Measurements from ENCODE around the gene APIP. TPM values are rescaled to one million over a fixed set of nuclear protein-coding genes. Genes with fewer than 3 reads are reported as not detected.

Gene APIP
- total RNA-seq, 1 experiment from 2014 or later, result 31.3 TPM

- no peak overlapping the region for H2BK20ac ChIP-seq (ENCODE audit: low read depth, low read length, poor library complexity, severe bottlenecking)
- no peak for DNase-seq
- H3K23ac ChIP-seq (ENCODE audit: insufficient read length, low read depth, low read length), result no peak overlapping the region
- no peaks in the 10 kb centered on the region for H3K9me3 ChIP-seq (ENCODE audit: control insufficient read depth, low read depth, low read length)
- no peak overlapping the region for H3K14ac ChIP-seq (ENCODE audit: insufficient read depth, low read length)
- H3K4me1 ChIP-seq (ENCODE audit: insufficient read depth, low read length), result no peaks in the 10 kb centered on the region
- no peak overlapping the region for H2BK5ac ChIP-seq (ENCODE audit: insufficient read length, low read length)
- H2BK15ac ChIP-seq (ENCODE audit: low read depth, low read length), result no peak overlapping the region
- no peak overlapping the region for H3K9ac ChIP-seq (ENCODE audit: extremely low read depth, insufficient read length, low read length)
- H3K79me1 ChIP-seq (ENCODE audit: insufficient read depth, low read depth, low read length, poor library complexity, severe bottlenecking), result no peaks in the 10 kb centered on the region
- H4K91ac ChIP-seq (ENCODE audit: insufficient read length, low read depth, low read length), result no peak overlapping the region
- no peak overlapping the region for H3K56ac ChIP-seq (ENCODE audit: insufficient read length, low read depth, low read length)
- no peaks in the 10 kb centered on the region for H3K27me3 Mint-ChIP-seq (ENCODE audit: low read depth)
- H3K23me2 ChIP-seq (ENCODE audit: insufficient read length, low read depth, low read length, poor library complexity, severe bottlenecking), result no peaks in the 10 kb centered on the region
- no peak overlapping the region for H2AFZ ChIP-seq (ENCODE audit: low read length)
- H4K8ac ChIP-seq (replicated peaks; ENCODE audit: insufficient read length, low read depth, low read length), result no peak overlapping the region
- peaks cover 17 to 19% of the 10 kb centered on the region in 2 experiments; a peak in 3 of 4 replicates for H3K4me1 Mint-ChIP-seq
- no peak overlapping the region for H3K4me3 Mint-ChIP-seq
- H3K4me2 ChIP-seq (ENCODE audit: insufficient read depth, insufficient read length, low read length), result no peak overlapping the region
- H3K4ac ChIP-seq (ENCODE audit: low read depth, low read length), result no peak overlapping the region
- no peaks in the 10 kb centered on the region for H4K20me1 ChIP-seq (ENCODE audit: control insufficient read depth, insufficient read depth, insufficient read length)
- no peak overlapping the region for H2BK120ac ChIP-seq (ENCODE audit: low read depth, low read length, poor library complexity, severe bottlenecking)
- no peak overlapping the region for H3K27ac Mint-ChIP-seq
- H3K18ac ChIP-seq (ENCODE audit: insufficient read length, low read depth, low read length), result no peak overlapping the region
- peaks cover 0 to 2% (median 1%) of the 10 kb centered on the region in 3 experiments; a peak in 2 of 7 replicates for H3K36me3 Mint-ChIP-seq (ENCODE audit: insufficient read depth in 1 of 3, low read depth in 3 of 3)
- H3T11ph ChIP-seq (ENCODE audit: low read length), result no peak overlapping the region
- no peaks in the 10 kb centered on the region; a peak in 1 of 5 replicates for H3K9me3 Mint-ChIP-seq
- no peaks in the 10 kb centered on the region for H3K27me3 ChIP-seq (ENCODE audit: insufficient read depth, low read length)
- no CpG with 5 or more reads among the region's 5 CpGs for WGBS (ENCODE audit: extremely low coverage, insufficient read length, low lambda C conversion rate)
- H2BK12ac ChIP-seq (ENCODE audit: insufficient read length, low read depth, low read length), result no peak overlapping the region
- H2AK5ac ChIP-seq (ENCODE audit: insufficient read length, low read length), result no peak overlapping the region
- H3K79me2 ChIP-seq (ENCODE audit: insufficient read depth, low read length), result no peaks in the 10 kb centered on the region
- H4K5ac ChIP-seq (ENCODE audit: insufficient read length, low read depth, low read length), result no peak overlapping the region
- TF ChIP-seq, protein P1, sequence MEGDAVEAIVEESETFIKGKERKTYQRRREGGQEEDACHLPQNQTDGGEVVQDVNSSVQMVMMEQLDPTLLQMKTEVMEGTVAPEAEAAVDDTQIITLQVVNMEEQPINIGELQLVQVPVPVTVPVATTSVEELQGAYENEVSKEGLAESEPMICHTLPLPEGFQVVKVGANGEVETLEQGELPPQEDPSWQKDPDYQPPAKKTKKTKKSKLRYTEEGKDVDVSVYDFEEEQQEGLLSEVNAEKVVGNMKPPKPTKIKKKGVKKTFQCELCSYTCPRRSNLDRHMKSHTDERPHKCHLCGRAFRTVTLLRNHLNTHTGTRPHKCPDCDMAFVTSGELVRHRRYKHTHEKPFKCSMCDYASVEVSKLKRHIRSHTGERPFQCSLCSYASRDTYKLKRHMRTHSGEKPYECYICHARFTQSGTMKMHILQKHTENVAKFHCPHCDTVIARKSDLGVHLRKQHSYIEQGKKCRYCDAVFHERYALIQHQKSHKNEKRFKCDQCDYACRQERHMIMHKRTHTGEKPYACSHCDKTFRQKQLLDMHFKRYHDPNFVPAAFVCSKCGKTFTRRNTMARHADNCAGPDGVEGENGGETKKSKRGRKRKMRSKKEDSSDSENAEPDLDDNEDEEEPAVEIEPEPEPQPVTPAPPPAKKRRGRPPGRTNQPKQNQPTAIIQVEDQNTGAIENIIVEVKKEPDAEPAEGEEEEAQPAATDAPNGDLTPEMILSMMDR (conservative IDR thresholded peaks at IDR 0.05), result no peak
- H3K27ac ChIP-seq (ENCODE audit: insufficient read length, low read depth, low read length), result no peak overlapping the region
These were observed 61.0 kb downstream of the APIP start for GRCh38 chr11:34855021-34855753.
